GM18861 (cell line): ENCODE results near the gene CCDC127.

Source experiments
- ATAC-seq: cut with Tn5 transposase; IDR thresholded peaks from one replicate; pipeline ENCODE4 v1.9.1; 2021; ENCODE audit not compliant: unreplicated experiment

CCDC127 gene

GRCh38 chr5:160921-161802 lies 56.8 kb downstream of the CCDC127 start:
- ATAC-seq = no peak

GRCh38 chr5:160173-160510 lies 57.8 kb downstream of the CCDC127 start:
- ATAC-seq = no peak

- ATAC-seq = no peak
Measured at GRCh38 chr5:159448-160172, 58.3 kb downstream of the CCDC127 start.

- ATAC-seq = no peak
Measured at GRCh38 chr5:158807-159447, 59.0 kb downstream of the CCDC127 start.

GRCh38 chr5:157801-158200 lies 60.2 kb downstream of the CCDC127 start:
- no peak for ATAC-seq

- ATAC-seq = no peak
Measured at GRCh38 chr5:157126-157715, 60.7 kb downstream of the CCDC127 start.

GRCh38 chr5:156411-157072 lies 61.4 kb downstream of the CCDC127 start:
- ATAC-seq = no peak

GRCh38 chr5:155651-156410 lies 62.1 kb downstream of the CCDC127 start:
- ATAC-seq = no peak

GRCh38 chr5:154826-155225 lies 63.1 kb downstream of the CCDC127 start:
- ATAC-seq = no peak

GRCh38 chr5:154236-154635 lies 63.7 kb downstream of the CCDC127 start:
- no peak for ATAC-seq

GRCh38 chr5:153256-153655 lies 64.7 kb downstream of the CCDC127 start:
- no peak for ATAC-seq

GRCh38 chr5:152077-152476 lies 65.9 kb downstream of the CCDC127 start:
- no peak for ATAC-seq

- no peak for ATAC-seq
Measured at GRCh38 chr5:150746-151145, 67.2 kb downstream of the CCDC127 start.

GRCh38 chr5:149745-150485 lies 68.0 kb downstream of the CCDC127 start:
- ATAC-seq = no peak

- ATAC-seq = no peak
Measured at GRCh38 chr5:147751-148150, 70.2 kb downstream of the CCDC127 start.
